ENCODE measurements around the gene RANBP9.

RANBP9 gene

DNA sequence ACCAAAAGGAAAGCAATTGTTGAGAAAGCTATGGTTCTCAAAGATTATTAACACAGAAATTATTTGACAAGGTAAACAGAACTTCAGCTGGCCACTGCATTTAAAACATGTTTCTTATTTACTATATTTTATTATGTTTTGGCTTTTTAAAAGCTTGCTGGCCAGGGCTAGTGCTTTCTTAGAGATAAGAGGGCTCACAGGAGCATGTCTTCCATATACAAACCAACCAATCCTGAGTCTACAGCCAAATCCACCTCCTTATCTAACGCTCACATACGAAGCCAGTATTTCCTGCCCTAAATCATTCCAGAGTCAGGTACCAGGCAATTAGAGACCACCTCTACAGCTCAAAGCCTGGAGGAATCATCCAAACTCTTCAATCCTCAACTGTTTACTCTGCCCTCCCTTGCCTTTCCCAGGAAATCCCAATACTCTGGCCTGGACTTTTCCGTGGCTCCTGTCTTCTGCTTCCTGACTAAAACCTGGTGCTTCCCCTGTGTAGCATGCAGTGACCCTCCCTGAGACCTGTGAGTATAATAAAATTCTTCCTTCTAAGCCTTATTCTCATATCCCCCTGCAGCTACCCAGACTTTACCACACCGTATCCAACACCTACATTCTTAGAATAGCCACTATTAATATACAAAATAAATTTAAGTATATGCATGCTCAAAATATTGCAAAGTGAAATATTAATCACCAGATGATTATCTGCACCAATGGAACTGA is 33.2 kb downstream of the RANBP9 start:
- no peak for DNase-seq (ENCODE audit: low spot score)

DNA sequence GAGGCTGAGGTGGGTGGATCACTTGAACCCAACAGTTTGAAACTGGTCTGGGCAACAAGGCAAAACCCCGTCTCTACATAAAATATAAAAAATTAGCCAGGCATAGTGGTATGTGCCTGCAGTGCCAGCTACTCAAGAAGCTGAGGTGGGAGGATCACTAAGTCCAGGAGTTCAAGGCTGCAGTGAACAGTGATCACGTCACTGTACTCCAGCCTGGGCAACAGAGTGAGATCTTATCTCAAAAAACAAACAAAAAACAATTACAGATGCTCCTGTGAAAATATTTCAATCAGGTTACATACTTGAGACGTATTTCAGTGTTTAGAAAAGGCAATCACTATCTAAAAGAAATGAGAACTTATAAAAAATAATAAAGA is 33.8 kb downstream of the RANBP9 start:
- no peak for DNase-seq (ENCODE audit: low spot score)

DNA sequence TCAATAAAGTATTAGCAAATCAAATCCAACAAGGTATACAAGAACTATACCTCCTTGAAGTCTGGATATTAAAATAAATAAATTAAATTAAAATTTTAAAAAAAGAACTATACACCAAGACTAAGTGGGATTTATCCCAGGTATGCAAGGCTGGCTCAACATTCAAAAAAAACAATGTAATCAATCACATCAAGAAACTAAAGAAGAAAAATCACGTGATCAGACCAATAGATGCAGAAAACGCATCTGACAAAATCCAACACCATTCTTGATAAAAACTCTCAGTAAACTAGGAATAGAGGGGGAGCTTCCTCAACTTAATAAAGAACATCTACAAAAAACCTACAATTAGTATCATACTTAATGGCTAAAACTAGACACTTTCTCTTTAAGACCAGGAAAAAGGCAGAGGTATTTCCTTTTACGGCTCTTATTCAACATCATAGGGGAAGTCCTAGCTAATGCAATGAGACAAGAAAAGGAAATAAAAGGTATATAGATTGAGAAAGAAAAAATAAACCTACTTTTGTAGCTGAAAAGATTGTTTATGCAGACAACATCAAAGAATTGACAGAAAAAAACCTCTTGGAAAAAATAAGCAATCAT is 35.0 kb downstream of the RANBP9 start:
- DNase-seq (ENCODE audit: low spot score): no peak

- no peak for DNase-seq (ENCODE audit: low spot score)
These were observed 37.0 kb downstream of the RANBP9 start for GRCh38 chr6:13674533-13675190.

DNA sequence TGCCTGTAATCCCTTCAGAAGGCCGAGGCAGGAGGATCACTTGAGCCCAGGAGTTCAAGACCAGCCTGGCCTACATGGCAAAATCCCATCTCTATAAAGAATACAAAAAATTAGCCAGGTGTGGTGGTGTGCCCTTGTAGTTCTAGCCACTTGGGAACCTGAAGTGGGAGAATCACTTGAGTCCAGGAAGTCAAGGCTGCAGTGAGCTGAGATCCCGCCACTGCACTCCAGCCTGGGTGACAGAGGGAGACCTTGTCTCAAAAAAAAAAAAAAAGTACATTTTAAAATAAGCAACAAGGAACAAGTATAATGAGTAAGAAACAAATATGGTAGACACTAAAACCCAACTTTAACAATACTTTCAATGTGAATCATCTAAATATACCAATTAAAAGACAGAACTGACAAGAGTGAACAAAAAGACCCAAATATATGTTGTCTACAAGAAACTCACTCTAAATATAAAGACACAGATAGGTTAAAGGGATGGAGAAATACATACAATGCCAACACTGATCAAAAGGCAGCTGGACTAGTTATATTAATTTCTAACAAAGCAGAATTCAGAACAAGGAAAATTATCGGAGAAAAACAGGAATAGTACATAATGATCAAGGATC is 37.7 kb downstream of the RANBP9 start:
- no peak for DNase-seq (ENCODE audit: low spot score)

DNA sequence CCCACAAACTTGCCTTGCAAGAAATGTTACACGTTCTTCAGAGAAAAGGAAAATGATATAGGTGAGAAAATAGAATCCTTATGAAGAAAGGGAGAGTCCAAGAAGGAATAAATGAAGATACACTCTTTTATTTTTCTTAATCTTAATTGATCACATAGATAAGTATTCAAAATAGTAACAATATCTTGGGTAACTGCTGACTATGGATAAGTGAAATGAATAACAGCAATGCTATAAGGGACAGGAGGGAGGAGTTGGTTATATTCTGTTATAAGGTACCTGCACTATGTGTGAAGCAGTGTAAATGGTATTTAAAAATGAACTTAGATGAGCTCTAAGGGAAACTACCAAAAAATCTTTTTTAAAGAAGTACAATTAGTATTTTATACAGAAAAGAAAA is 38.3 kb downstream of the RANBP9 start:
- DNase-seq (ENCODE audit: low spot score): no peak

- DNase-seq (ENCODE audit: low spot score): no peak
These were observed 38.7 kb downstream of the RANBP9 start for GRCh38 chr6:13672904-13673303.

DNA sequence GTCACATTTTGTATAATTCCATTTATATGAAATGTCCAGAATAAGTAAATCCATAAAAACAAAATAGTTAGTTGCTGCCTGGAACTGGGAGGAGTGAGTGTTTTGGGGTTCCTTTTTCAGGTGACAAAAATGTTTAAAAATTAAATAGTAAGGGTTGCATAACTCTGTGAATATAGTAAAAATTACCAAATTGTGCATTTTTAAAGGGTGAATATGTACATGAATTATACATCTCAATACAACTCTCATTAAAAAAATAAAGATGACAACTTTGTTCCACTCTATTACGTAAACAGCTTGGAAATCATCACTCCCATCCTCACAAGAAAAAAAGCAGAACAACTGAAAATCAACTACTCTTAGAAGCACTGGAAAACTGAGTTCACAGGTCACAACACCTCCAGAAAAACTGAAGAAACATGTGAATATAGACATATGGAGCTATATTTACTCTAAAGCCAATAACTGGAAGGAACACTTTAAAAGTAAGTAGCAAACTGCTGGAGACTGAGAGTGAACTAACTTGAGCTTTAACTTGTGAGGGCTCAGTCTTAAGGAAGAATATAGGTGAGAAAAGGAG is 40.0 kb downstream of the RANBP9 start:
- DNase-seq (ENCODE audit: low spot score): no peak

DNA sequence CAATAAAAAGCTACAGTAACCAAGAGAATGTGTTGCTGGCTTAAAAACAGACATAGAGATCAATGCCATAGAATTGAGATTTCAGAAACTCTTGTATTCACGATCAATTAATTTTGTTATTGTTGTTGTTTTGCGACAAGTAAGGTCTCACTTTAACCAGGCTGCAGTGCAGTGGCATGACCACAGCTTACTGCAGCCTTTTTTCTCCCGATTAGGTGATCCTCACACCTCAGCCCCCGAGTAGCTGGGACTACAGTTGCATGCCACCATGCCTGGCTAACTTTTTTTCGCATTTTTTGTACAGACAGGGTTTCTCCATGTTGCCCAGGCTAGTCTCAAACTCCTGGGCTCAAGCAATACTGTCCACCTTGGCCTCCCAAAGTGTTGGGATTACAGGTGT is 42.2 kb downstream of the RANBP9 start:
- DNase-seq (ENCODE audit: low spot score): no peak

DNA sequence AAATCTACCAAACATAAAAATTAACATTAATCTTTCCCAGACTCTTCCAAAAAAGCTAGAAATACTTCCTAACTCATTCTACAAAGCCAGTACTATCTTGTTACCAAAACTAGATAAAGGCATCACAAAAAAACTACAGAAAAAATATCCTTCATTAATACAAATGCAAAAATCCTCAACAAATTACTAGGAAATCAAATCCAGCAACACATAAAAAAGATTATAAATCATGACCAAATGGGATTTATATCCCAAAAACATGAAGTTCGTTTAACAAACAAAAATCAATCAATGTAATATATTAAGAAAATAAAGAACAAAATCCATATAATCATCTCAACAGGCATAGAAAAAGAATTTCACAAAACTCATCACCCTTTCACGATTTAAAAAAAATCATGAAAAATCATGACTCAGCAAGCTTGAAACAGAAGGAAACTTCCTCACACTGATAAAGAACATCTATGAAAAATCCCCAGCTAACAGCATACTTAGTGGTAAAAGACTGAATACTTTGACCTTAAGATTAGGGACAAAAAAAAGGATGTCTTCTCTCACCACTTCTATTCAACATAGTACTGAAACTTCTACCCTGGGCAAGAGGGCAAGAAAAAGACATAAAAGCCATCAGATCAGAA is 43.2 kb downstream of the RANBP9 start:
- DNase-seq (ENCODE audit: low spot score): no peak

DNA sequence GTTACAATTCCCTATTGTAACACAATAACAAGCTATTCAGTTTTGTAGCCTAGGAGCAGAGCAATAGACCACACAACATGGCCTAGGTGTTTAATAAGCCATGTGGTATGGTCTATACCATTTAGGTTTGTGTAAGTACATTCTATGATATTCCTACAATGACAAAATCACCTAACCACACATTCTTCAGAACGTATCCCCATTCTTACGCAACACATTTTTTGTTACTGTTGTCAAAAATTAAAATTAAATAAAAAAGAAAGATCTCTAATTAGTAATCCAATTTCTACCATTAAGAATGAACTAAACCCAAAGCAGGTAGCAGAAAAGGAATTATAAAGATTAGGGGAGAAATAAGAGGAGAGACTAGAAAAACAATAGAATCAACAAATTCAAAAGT is 44.0 kb downstream of the RANBP9 start:
- no peak for DNase-seq (ENCODE audit: low spot score)

- no peak for DNase-seq (ENCODE audit: low spot score)
These were observed 45.2 kb downstream of the RANBP9 start for GRCh38 chr6:13666194-13667105.

GRCh38 chr6:13664703-13665352 is 46.8 kb downstream of the RANBP9 start:
- DNase-seq (ENCODE audit: low spot score): no peak

DNA sequence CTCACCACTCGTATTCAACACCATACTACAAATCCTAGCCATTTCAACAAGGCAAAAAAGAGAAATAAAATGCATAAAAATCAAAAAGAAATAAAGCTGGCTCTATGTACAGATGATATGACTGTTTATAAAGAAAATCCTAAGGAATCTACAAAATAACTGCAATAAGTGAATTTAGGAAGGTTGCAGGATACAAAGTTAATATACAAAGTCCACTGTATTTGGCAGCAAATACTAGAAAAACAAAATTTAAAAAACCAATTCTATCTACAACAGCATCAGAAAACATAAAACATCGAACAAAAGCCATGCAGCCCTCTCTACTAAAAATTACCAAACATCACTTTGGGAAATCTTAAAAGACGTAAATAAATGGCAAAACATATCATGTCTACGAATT is 47.6 kb downstream of the RANBP9 start:
- DNase-seq (ENCODE audit: low spot score): no peak

GRCh38 chr6:13662651-13663334 is 48.8 kb downstream of the RANBP9 start:
- no peak for DNase-seq (ENCODE audit: low spot score)

- DNase-seq (ENCODE audit: low spot score): no peak
These were observed 50.0 kb downstream of the RANBP9 start for GRCh38 chr6:13661647-13662046.

DNA sequence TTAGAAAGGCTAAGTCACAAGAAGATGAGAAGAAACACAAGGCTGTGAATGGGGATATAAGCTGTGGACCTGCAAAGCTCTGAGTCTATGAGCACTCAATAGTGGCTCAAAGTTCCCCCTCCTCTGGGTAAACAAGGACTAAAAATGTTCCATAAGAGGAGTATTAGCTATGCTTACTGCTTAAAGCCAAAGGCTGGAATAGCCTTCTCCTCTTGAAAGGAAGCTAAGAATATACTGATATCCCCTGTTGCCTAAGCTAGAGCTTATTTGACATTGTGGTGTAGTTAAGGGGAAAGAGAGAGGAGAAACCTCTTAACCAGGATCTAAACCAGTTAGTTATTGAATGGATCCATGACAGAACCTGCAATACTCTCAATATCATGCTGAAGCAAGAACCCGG is 50.7 kb downstream of the RANBP9 start:
- DNase-seq (ENCODE audit: low spot score): no peak

GRCh38 chr6:13660273-13660672 is 51.4 kb downstream of the RANBP9 start:
- no peak for DNase-seq (ENCODE audit: low spot score)

DNA sequence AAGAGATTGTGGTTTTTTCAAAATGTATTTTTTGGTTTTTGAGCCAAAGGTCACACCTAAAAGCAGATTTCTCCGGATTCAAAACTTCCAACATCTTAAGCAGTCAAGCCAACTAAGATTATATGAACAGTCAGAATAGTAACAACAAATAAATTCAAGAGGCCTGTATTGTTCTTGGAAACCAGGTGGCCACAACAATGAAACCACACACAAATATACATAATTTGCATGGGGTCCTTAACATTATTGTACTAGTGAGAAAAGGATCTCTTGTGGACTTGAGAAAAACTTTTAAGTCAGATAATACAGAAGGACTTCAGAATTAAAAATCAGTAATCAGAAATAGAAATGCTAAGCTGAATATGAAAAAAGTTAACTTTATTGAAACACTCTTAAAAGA is 55.9 kb downstream of the RANBP9 start:
- no peak for DNase-seq (ENCODE audit: low spot score)

DNA sequence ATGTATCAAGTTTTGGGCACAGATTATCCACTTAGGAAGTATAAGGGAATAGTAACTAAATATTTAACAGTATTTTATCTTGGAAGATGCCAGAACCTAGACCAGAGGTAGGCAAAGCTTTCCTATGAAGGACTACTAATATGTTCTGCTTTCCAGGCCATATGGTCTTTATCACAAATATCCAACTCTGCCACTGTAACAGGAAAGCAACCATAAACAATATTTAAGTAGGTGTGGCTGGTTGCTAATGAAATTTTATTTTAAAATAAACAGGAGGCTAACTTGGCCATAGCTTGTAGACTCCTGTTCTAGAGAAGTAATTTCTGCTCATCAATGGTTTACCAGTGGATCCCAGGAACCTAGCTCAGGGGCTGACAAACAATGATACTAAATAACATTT is 57.1 kb downstream of the RANBP9 start:
- DNase-seq (ENCODE audit: low spot score): no peak
